NCI-H1417 (cell line): ENCODE results near the gene MSX1.
A peak's percentile ranks its signal among the peaks of the same experiment; 100 is the strongest.

Experiments used
- DNase-seq, 3 experiments: peaks; one replicate each; lab custom pipeline; 2025; lab: John Stamatoyannopoulos, UW

The MSX1 gene

DNA sequence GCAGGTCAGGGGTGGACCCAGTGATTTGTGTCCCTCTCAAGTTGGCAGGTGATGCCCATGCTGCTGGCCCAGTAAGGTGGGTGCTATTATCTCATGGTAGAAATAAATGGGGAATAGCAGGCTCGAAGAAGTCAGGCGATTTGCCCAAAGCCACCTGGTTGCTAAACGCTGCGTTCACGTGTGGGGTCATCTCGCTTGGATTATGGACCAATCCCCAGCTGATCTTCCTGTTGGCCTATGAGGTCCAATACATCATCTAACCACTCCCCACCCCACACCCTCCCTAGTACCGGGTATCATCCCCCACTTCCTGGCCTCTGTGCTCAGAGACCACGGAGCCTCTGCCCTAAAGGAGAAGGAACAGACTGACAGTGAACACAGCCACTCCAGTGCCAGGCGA is 18.3 kb upstream of the MSX1 start:
- DNase-seq, result no peak

- DNase-seq, result no peak
These were observed 16.7 kb upstream of the MSX1 start for GRCh38 chr4:4842476-4843441.

- peak in 2 of 3 experiments; percentile 27 to 64 for DNase-seq
These were observed 15.7 kb upstream of the MSX1 start for GRCh38 chr4:4843635-4844291.

DNA sequence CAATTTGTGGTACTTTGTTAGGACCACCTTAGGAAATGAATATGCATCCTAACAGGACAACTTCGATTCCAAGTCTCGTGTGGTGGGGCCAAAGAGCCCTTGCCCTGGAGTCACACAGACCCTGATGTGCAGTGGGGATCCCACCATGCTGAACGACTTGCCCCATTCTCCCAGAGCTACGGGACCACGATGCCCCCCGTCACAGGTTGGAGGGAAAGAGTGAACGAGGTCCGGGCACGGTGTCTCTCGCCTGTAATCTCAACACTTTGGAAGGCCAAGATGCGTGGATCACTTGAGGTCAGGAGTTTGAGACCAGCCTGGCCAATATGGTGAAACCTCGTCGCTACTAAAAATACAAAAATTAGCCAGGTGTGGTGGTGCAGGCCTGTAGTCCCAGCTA is 14.4 kb upstream of the MSX1 start:
- DNase-seq, result no peak

DNA sequence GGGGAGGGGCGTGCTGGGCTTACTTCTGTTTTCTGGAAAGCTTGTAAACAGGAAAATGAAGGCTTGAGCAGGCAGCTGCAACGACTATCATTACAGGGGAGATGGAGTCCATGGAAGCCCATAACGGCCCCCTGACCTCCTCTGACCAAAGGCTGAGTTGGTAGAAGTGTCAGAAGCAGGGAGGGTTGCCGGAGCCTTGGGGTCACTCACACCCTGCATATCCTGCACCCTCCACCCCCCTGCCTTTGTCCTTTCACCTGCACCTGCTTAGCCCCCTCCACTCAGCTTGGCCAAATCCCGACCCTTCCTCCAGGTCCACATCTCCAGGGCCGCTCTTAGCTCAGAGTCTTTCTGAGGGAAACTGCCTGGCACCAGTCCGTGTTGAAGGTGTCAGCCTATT is 12.5 kb upstream of the MSX1 start:
- no peak for DNase-seq

GRCh38 chr4:4848540-4848939 is 10.9 kb upstream of the MSX1 start:
- DNase-seq, result no peak

- DNase-seq, result no peak
These were observed 10.4 kb upstream of the MSX1 start for GRCh38 chr4:4849106-4849505.

DNA sequence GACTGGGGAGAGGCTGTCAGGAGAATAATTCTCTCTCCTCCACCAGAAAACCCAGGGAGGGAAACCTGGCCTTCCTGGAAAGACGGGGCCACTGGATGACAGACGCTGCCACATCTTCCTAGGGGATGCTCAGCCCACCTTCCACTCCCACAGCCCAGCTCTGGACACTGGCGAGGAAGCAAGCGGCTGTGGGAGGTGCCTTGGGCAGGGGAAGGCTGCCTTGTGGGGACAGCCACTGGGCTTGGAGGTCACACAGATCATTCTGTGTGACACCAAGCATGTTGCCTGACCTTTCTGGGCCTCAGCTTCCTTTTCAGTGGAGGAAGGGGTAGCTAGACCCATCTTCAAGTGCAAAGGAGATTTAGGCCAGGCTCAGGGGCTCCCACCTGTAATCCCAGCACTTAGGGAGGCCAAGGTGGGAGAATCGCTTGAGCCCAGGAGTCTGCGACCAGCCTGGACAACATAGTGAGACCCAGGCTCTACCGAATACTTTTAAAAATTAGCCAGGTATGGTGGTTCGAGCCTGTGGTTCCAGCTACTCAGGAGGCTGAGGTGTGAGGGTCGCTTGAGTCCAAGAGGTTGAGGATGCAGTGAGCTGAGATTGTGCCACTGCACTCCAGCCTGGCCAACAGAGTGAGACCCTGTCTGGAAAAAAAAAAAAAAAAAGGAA is 9.8 kb upstream of the MSX1 start:
- DNase-seq, result no peak

DNA sequence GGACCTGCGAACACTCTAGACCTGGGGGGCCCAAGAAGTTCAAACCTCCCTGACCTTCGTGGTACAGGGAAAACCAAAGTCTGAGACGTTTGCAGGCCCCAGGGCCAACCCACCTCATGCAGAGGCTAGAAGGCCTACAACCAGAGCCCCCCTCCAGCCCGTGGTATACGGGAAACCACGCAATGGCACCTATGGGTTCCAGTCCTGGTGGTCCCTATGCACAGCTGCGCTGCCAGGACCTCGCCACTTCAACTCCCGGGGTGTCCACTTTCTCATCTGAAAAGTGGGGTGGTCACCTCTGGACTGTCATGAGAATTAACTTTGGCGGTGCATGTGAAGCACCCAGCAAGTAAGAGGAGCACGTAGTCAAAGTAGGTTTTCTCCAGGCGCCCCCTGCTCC is 8.4 kb upstream of the MSX1 start:
- DNase-seq, result no peak

GRCh38 chr4:4851906-4852305 is 7.6 kb upstream of the MSX1 start:
- no peak for DNase-seq

- DNase-seq, result peak in 2 of 3 experiments; percentile 22 to 50
These were observed 6.7 kb upstream of the MSX1 start for GRCh38 chr4:4852591-4853362.

GRCh38 chr4:4853371-4853823 is 6.1 kb upstream of the MSX1 start:
- peak in 1 of 3 experiments; percentile 46 for DNase-seq

DNA sequence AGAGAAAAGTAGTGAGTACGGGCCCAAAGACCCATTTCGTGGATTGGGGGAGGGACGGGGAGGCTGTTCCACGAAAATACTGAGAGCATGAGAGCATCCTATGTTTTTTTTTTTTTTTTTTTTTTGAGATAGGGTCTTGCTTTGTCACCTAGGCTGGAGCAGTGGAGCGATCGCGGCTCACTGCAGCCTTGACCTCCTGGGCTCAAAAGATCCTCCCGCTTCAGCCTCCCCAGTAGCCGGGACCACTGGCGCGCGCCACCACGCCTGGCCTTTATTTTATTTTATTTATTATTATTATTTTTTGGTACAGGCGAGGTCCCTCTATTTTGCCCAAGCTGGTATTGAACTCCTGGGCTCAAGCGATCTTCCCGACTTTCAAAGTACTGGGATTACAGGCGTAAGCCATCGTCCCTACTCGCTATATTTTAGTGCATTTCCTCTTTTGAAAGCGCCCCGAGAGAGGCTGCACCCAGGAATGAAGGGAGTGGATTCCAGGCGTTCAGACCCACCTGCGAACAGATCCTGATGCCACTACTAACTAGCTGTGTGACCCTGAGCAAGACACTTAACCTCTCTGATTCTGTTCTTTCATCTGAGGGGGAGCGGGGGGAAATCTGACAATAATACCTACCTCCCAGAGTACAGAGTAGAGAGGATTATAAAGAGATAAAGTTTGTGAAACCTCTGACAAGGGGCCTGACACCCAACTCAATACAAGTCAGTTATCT is 5.4 kb upstream of the MSX1 start:
- DNase-seq, result peak in 1 of 3 experiments; percentile 37

GRCh38 chr4:4854649-4855295 is 4.7 kb upstream of the MSX1 start:
- DNase-seq, result peak; percentile 61 to 97 (median 84)

DNA sequence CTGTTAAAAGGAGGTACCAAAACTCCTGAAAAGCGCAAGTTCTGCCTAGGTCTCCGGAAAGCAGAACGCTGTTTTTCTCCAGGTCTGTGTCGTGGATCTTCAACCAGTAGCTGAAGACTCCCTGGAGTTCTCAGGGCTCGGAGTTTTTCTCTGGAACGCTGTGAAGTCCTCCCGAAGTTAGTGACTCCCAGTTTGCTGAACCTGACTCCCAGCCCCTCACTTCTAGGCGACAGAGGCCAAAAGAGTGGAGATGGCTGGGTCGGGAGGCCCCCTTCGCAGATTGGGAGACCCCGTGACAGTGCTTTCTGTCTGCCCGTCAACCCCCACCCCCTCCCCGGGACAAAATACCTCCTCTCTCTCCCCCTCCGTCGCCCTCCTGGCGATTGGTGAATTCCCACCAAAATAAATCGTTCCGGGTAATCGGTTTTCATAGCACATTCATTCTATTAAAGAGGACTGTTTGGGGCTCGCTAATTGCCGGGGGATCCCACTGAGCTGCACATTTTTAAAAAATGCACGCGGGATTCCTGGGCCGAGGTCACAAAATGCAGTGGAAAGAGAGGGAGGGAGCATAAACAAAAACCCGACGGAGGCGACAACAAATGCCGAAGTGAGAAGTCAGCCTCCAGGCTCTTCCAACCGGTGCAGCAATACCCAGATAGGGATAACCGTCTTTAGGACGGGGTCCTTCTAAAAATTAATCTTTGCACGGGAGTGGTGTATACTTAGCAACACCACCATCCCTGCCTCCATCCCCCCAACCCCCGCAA is 4.0 kb upstream of the MSX1 start:
- peak in 2 of 3 experiments; percentile 44 to 59 for DNase-seq

DNA sequence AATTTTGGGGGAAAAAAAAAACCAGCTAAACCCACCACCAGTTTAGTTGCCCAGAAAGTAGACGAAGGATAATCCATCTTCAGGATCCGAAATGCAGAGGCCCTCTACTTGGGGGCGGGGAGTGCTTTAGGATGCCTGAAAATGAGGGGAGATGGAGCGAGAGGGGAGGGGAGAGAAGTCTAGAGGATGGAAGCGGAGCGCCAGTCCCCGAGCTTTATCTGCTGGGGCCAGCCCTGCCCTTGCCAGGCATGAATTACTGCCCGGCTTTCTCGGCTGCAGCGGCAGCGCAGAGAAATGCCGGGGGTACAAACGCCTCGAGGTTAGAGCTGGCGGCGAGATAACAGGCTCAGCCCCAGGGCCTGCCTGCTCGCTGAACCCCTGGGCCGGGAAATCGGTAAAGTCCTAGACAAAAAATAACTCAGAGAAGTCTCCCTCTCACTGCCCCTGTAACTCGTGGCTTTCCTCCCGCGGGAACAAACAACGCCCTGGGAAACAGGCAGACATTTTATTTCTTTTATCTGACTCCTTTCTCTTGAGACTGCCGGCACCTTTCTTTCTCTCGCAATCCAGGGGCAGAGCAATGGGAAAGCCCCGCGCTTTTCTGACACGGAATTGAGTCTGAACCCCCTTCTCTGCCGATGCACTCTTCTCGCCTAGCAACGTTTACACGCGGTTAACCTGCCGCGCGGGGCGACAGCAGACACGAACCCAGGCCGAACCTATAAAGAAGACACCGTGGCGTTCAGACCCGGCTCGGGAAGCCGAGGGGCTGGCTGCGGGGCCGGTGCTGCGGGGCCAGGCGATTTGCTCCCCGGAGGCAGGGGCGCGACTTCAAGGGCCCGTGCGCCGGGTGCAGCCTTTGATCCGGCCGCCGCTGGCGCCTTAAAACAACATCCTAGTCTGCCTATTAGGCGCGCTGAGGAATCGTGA is 3.1 kb upstream of the MSX1 start:
- peak; percentile 39 to 79 (median 66) for DNase-seq

- no peak for DNase-seq
These were observed 2.3 kb upstream of the MSX1 start for GRCh38 chr4:4857001-4857808.
